ENCODE data around the gene PMEPA1.
A peak's percentile ranks its signal among the peaks of the same experiment; 100 is the strongest.

Gene PMEPA1

DNA sequence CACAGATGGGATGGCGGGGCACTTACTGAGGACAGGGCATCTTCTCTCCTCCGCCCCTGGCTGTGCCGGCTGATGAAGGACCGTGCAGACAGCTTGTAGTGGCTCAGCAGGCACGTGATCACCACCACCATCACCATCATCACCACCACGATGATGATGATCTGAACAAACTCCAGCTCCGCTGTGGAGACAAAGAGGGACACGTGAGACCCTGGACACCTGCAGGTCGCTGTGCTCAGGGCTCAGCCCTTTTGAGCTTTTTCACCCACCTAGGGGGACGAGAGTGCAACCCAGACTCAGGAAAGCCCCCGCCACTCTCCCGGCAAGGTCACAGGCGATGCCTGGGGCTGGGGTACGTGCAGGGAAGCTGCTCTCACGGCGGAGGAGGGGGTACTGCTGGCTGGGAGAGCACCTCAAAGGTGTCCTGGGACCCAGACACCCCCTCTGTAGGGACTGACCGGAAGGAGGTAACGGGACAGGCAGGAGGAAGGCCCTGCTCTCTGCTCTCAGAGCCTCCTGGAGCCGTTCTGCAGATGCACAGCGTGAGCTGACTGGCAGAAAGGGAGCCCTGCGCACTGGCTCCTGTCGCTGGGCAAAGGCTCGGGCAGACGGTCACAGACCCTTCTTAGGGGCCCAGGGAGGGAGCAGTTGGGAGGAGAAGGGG is 50.2 kb downstream of the PMEPA1 start:
- DNase-seq = no peak

GRCh38 chr20:57658833-57659516 is 50.8 kb downstream of the PMEPA1 start:
- DNase-seq = no peak

DNA sequence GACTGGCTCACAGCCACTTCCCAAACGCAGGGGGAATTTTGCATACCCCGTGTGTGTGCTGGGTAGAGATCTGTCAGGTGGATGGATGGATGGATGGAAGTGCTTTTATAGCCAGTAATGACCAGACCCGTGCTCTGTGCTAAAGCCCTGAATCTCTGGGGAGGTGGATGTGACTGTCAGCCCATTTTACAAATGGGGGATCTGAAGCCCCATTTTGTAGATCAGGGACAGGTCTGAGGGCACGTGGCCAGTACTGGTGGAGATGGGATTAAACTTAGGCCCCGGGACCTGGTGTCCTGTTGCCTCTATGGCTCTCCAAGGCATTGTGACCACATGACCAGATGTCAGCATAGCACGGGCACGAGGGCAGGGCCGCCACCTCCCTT is 51.4 kb downstream of the PMEPA1 start:
- DNase-seq = no peak

DNA sequence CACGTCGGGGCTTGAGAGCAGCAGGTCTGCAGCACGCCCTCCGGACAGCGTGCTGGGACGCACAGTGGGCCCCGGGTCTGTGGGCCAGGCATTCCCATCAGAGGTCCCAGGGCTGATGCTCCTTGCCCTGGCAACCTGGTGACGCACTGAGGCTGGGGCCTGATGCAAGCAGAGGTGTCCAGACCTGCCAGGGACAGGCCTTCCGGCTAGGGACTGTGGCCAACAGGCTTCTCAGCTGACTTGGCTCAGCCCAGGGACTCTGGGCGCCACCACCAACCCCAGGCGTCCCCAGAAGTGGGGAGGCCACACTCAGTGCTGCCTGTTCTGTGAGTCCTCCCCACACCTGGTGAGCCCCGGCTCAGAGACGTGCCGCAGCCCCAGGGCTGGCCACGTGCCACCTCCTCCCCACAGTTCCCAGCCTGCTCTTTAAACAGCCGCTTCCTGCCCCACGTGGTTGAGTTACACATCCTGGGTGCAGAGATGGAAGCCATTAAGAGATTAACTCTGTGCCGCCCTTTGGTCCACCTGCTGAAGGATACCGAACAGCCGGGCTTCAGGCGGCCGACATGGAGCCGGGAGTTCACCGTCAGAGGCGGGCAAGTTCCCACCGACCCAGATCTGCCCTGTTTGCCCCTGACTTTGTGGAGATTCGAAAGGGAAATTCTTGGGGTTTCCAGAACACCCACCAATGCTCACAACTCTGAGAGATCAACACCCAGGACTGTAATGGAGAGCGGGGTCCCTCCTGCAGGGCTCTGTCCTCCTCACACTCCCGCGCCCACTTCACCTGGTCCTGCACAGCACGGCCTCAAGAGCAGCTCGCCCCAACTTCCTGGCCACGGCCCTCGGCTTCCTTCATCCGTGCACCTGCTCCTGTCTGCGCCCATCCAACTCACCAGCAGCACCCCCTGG is 52.0 kb downstream of the PMEPA1 start:
- no peak for DNase-seq

DNA sequence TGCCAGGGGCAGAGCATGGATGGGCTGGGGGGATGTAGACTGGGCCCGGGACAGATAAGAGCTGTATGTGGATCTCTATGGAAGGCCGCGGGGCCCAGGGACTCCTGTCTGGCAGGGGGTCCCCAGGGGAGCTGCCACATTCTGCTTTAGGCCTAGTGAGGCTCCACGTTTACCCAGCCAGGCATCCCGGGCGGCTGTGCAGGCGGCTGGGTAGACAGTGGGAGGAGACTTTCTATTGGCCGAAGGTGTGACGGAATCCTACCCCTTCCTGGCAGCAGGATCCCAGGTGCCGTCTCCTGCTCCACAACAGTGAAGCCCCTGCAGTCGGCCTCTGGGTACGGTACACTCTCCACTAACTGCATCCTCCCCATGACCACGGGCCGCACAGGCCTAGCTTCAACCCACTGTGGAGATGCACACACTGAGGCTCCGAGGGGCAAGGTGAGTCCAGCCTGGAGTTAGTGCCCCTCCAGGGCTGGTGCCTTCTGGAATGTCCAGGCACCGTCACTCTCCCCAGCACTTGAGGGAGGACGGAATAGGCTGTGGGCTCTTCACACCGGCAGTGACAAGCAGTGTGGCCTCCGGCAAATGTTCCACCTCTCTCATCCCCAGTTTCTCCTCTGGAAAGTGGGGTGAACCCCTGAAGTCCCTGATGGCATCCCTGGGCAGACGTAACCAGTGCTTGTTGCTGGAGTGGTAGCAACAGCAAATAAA is 52.8 kb downstream of the PMEPA1 start:
- DNase-seq = no peak

DNA sequence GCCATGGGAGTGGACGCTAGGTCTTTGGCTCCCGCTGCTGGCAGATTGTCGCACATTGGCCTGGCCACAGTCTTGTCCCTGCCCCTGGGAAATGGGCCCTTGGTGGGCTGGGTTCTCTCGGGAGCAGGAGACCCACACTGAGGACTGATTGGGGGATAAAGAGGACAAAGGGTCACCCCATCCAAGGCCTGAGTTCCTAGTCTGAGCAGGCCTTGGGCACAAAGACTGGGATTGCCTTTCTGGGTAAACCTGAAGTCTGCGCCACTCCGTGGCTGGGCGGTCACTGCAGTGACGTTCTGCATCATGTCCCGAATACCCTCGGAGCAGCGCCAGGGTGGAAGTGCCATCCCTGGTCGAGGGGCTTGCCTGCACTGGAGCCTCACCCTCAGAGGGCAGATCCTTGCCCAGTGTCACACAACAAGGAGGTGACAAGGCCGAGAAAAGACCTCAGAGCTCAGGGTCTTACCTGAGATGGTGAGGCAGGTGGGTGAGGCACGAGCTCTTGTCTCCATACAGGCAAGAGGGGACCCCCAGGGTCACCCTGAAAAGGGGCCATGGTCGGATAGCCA is 53.5 kb downstream of the PMEPA1 start:
- DNase-seq = no peak

DNA sequence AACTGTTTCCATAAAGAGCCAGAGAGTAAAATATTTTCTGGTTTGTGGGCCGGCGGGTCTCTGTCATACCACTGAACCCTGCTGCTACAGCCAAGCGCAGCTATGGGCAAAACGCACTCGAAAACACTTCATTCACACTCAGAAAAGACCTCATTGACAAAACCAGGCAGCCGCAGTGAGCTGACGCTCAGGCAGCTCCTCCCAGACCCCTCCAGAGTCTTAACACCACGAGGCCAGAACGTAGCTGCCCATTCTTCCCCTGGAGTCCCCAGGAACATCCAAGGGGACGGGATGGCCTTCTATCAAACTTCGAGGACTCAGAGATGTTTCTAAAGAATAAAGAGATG is 54.0 kb downstream of the PMEPA1 start:
- no peak for DNase-seq

DNA sequence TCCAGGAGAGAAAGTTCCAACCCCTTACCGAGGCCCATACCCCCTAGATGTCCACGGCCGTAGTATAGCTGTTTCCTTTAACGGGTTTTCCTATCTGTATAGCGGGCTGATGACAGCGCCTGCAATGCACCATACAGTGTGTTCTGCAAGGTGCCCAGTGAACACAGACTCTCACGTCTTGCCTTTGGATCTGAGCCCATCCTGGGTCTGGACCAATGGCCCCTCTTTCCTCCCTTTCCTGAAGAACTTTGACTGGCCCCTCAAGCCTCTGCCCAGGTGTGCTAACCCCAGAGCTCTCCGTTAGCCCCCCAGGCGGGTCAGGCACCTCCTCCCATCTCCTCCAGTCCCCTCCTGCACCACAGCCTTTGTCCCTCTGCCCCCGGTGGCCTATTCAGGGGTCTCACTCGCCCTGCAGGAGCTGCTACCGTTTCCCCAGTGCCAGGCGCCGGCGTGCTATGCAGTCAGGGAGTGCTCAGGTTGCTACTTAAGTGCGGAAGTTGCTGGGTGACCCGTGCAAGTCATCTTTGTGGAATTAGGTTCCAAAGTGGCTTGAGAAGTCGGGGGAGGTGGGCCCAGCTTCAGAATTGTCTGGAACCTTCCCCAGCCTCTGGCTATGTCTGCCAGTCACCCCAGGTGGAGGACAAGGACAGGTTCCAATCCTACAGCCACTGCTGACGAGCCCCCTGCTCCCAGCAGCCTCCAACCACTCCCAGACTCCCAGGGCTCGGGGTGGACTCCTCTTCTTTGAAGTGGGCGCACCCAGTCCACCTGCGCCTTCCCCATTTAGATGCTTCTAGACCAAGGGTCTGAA is 54.6 kb downstream of the PMEPA1 start:
- no peak for DNase-seq

- DNase-seq = peak; percentile 1
Measured at GRCh38 chr20:57654363-57654997, 55.3 kb downstream of the PMEPA1 start.

DNA sequence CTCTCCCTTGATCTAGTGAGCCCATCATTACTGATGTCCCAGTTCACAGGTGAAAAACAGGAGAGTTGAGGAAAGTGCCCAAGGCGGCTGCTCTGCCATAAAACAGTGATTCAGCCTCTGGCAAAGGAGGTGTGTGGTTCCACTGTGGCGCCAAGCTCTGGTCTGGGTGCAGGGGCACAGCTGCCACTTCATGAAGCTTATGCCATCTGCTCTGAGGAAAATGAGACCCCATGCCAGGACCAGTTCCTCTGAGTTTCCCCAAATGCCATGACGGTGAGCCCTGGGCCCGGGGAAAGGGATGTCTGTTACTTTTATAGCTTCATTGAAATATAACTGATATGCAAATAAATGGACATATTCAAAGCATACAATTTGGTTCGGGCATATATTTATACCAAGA is 55.9 kb downstream of the PMEPA1 start:
- DNase-seq = no peak

GRCh38 chr20:57653546-57653900 is 56.3 kb downstream of the PMEPA1 start:
- DNase-seq = no peak

DNA sequence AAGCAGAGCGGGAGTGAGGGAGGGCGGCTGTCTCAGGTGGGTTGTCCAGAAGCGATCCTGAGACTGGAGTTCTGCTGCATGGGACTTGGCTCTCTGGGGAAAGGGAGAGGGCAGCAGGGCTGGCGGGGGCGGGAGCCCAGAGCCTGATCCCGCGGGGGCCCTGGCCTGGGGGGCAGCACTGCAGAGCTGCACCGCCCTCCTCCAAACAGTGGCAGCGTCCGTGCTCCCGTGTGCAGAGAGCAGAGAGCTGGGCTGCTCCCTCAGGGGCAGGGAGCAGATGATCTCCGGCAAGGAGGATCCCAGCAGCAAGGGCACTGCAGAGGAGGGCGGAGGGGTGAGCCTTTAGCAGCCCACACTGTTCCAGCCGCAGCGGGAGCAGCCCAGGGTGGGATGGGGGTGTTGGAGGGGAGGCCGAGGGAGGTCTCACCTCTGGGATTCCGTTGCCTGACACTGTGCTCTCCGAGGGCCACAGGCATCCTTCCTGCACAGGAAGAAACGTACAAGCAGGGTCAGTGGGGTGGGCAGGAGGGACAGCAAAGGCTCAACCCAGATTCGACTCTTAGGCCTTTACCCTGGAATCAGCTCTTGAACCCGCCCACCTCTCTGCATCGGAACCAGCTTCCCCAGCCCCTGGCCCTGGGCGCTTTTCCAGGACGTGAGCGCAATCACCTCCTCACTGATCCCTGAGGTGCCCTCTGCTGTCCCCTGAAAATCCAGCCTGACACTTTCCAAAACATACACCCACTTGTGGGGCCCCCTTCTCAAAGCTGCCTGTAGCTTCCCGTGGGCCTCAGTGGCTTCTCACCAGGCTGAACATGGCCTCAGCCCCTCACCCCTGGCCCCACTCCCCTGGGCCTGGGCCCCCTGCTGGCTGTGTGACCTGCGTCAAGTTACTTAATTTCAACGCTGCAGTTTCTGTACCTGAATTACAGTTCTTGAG is 56.9 kb downstream of the PMEPA1 start:
- DNase-seq = no peak

DNA sequence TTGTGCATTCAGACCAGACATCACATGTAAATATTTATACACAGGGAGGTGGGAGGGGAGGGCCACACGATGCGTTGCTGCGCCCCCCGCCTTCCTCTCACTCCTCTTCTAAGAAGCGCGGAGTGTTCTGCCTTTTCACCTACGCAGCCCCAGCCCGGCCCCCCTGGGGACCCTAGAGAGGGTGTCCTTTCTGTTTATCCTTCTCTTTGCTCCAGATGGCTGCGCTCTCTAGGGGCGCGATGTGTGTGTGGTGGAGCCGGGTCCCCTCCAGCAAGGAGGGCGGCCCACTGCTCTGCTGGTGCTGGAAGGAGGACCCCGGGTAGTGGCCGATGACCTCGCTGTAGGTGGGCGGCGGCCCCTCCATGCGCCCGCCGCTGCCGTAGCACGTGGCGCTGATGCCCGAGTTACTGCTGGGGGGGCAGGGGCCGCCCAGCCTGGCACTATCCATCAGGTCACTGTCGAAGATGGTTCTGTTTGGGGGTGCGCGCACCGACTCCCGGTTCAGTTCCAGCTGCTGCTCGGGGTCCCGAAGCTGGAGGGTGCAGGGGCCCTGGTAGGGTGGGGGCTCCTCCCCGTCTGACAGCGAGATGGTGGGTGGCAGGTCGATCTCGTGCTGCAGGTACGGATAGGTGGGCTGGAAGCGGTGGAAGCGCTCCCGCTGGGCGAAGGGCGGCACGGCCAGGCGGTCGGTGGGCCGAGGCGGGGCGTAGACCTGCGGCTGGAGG is 57.8 kb downstream of the PMEPA1 start:
- DNase-seq = no peak

DNA sequence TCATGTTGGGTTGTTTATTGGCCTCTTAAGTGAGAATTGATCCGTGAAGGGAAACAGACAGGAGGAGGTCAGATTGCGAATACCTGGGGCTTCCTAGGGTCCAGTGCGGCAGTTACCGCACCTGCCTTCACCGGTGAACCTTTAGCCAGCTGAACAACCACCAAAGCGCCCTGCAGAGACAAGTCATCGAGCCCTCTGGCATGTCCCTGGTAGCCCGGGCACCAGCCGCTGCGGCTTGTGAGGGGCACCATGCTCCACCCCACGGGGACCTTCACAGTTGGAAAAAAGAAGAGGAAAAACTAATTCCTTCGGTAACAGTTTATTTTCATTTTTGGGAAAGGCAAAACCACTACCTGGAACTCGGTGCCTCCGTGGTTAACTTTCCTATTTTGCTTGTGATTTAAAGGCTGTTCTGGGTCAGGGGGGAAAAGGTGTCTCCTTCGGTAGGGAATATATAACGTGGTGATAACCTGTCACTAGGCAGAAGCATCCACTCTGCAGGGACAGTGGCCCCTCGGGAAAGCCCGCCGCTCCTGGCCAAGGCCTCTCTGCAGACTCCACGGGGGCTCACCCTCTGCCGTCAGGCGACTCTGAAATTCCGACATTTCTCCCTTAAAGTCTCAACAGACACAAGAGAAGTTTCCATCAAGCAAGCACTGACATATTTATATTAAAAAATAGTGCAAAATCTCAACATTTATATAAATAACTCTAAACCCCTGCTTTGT is 58.9 kb downstream of the PMEPA1 start:
- no peak for DNase-seq

DNA sequence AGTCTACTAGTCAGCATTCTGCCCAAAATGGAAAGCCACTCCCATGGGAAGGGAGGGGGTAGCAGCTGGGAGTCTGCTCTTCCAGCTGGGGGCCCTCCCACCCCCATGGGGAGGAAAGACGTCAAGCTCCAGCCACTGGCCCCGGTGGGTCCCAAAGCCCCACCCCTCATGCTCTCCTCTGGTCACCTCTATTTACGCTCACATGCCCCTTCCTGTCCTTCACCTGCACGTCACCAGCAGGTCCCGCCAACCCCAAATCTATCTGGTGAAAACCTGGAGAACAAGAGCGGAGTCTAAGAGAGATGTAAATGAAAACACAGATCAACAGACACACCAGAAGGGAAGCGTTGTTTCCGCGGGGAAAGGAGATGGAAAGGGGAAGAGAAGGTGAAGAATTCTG is 59.5 kb downstream of the PMEPA1 start:
- no peak for DNase-seq

GRCh38 chr20:57649617-57650015 is 60.2 kb downstream of the PMEPA1 start:
- DNase-seq = no peak

DNA sequence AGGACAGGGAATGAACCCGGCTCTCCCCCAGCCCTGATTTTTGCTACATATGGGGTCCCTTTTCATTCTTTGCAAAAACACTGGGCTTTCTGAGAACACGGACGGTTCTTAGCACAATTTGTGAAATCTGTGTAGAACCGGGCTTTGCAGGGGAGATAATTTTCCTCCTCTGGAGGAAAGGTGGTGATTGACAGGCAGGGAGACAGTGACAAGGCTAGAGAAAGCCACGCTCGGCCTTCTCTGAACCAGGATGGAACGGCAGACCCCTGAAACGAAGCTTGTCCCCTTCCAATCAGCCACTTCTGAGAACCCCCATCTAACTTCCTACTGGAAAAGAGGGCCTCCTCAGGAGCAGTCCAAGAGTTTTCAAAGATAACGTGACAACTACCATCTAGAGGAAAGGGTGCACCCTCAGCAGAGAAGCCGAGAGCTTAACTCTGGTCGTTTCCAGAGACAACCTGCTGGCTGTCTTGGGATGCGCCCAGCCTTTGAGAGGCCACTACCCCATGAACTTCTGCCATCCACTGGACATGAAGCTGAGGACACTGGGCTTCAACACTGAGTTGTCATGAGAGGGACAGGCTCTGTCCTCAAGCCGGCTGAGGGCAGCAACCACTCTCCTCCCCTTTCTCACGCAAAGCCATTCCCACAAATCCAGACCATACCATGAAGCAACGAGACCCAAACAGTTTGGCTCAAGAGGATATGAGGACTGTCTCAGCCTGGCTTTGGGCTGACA is 60.8 kb downstream of the PMEPA1 start:
- no peak for DNase-seq
